ENCODE data around the gene GPC6.

The GPC6 gene

GRCh38 chr13:93800342-93800741, 573.7 kb downstream of the GPC6 start:
- no peak for DNase-seq

GRCh38 chr13:93805736-93806135, 579.1 kb downstream of the GPC6 start:
- no peak for DNase-seq

- no peak for DNase-seq
These were observed 580.3 kb downstream of the GPC6 start for GRCh38 chr13:93806861-93807260.

- no peak for DNase-seq
These were observed 583.7 kb downstream of the GPC6 start for GRCh38 chr13:93810264-93810663.

- no peak for DNase-seq
These were observed 584.6 kb downstream of the GPC6 start for GRCh38 chr13:93811071-93811737.

- no peak for DNase-seq
These were observed 585.1 kb downstream of the GPC6 start for GRCh38 chr13:93811738-93812112.

GRCh38 chr13:93814658-93815057, 588.1 kb downstream of the GPC6 start:
- no peak for DNase-seq

GRCh38 chr13:93818345-93818744, 591.7 kb downstream of the GPC6 start:
- no peak for DNase-seq

- DNase-seq, result no peak
These were observed 592.8 kb downstream of the GPC6 start for GRCh38 chr13:93819331-93819890.

GRCh38 chr13:93824286-93824685, 597.7 kb downstream of the GPC6 start:
- DNase-seq, result no peak

GRCh38 chr13:93834051-93834450, 607.4 kb downstream of the GPC6 start:
- no peak for DNase-seq

GRCh38 chr13:93843082-93843481, 616.5 kb downstream of the GPC6 start:
- DNase-seq, result no peak

GRCh38 chr13:93847162-93847561, 620.6 kb downstream of the GPC6 start:
- no peak for DNase-seq

GRCh38 chr13:93848247-93848646, 621.6 kb downstream of the GPC6 start:
- no peak for DNase-seq

GRCh38 chr13:93851236-93851635, 624.6 kb downstream of the GPC6 start:
- DNase-seq, result no peak

GRCh38 chr13:93853912-93854311, 627.3 kb downstream of the GPC6 start:
- no peak for DNase-seq

GRCh38 chr13:93857126-93857525, 630.5 kb downstream of the GPC6 start:
- no peak for DNase-seq

- no peak for DNase-seq
These were observed 633.1 kb downstream of the GPC6 start for GRCh38 chr13:93859716-93860115.

- no peak for DNase-seq
These were observed 635.2 kb downstream of the GPC6 start for GRCh38 chr13:93861818-93862217.

- DNase-seq, result no peak
These were observed 635.7 kb downstream of the GPC6 start for GRCh38 chr13:93862259-93862658.

- no peak for DNase-seq
These were observed 638.6 kb downstream of the GPC6 start for GRCh38 chr13:93865235-93865634.

- no peak for DNase-seq
These were observed 640.9 kb downstream of the GPC6 start for GRCh38 chr13:93867481-93867880.

GRCh38 chr13:93872376-93872775, 645.8 kb downstream of the GPC6 start:
- DNase-seq, result no peak

- no peak for DNase-seq
These were observed 646.3 kb downstream of the GPC6 start for GRCh38 chr13:93872786-93873347.

GRCh38 chr13:93875547-93875946, 648.9 kb downstream of the GPC6 start:
- no peak for DNase-seq

Data from CD4-positive, alpha-beta T cell treated with Interleukin-21 for 1 hour (primary cell).